GM06990 (cell line): ENCODE data around the gene IGLL5.

Source experiments
- DNase-seq: peaks from one replicate; pipeline ENCODE4 v3.0.0-alpha.2; 2011; ENCODE audit not compliant: insufficient read length; ENCODE audit errors: extremely low read depth
- H3K27me3 ChIP-seq: replicated peaks from 2 replicates; pipeline ENCODE4 v1.6.0; 2011; ENCODE audit warnings: low read length; ENCODE audit not compliant: control insufficient read depth, insufficient read depth
- H3K36me3 ChIP-seq: 2 replicates; pipeline ENCODE4 v1.5.1; 2011; ENCODE audit warnings: low read length; ENCODE audit not compliant: control insufficient read depth, insufficient read depth
- H3K4me3 ChIP-seq: replicated peaks from 2 replicates; pipeline ENCODE4 v1.5.1; 2011; ENCODE audit warnings: low read depth, mild to moderate bottlenecking, control low read depth, low read length
- TF ChIP-seq, protein P1 (sequence below): IDR thresholded peaks from 2 replicates; pipeline ENCODE4 v1.5.1; 2011; ENCODE audit warnings: low read length, control low read depth, mild to moderate bottlenecking, inconsistent platforms; ENCODE audit not compliant: insufficient read depth, poor library complexity, severe bottlenecking

IGLL5 gene

DNA sequence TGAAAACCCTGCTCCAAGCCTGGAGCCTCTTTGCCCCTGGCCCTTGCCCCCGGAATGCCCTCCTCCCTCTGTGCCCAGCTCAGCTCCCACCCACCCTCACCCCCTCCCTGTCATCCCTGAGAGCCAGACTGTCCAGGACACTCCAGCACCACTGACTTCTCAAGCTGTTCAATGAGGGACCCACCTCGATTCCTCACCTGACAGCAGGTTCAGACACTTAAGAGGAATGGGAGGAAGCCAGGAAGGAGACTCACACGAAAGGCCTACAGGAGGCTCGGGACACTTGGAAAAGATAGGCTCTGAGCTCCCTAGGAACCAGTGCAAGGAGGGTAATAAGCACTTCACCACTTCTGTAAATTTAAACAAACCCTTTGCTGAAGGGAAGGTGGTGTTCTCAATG is 35.8 kb downstream of the IGLL5 start:
- Histone ChIP-seq H3K36me3 (no peaks in the 10 kb centered on the region), H3K27me3 (no peaks in the 10 kb centered on the region), H3K4me3 (no peak overlapping the region)
- no peak for DNase-seq
- TF ChIP-seq, protein P1, sequence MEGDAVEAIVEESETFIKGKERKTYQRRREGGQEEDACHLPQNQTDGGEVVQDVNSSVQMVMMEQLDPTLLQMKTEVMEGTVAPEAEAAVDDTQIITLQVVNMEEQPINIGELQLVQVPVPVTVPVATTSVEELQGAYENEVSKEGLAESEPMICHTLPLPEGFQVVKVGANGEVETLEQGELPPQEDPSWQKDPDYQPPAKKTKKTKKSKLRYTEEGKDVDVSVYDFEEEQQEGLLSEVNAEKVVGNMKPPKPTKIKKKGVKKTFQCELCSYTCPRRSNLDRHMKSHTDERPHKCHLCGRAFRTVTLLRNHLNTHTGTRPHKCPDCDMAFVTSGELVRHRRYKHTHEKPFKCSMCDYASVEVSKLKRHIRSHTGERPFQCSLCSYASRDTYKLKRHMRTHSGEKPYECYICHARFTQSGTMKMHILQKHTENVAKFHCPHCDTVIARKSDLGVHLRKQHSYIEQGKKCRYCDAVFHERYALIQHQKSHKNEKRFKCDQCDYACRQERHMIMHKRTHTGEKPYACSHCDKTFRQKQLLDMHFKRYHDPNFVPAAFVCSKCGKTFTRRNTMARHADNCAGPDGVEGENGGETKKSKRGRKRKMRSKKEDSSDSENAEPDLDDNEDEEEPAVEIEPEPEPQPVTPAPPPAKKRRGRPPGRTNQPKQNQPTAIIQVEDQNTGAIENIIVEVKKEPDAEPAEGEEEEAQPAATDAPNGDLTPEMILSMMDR, result no peak

DNA sequence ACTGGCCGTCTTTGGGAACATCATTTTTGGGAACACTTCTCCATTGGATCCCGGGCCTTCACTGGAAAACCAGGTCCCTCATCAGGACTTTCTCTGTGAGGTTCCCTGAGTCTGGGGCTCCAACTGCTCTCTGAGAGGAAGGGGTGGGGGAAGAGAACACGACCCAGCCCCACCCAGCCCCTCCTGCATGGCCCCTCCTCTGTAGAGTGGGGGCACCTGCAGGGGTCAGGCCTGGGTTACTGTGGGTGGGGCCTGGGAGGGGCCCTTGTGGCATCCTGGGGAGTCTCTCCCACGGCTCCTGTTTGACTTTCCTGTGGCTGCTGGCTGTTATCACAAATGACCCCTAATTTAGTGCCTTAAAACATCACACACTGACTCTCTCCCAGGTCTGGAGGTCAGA is 36.3 kb downstream of the IGLL5 start:
- H3K27me3 ChIP-seq, result no peaks in the 10 kb centered on the region

DNA sequence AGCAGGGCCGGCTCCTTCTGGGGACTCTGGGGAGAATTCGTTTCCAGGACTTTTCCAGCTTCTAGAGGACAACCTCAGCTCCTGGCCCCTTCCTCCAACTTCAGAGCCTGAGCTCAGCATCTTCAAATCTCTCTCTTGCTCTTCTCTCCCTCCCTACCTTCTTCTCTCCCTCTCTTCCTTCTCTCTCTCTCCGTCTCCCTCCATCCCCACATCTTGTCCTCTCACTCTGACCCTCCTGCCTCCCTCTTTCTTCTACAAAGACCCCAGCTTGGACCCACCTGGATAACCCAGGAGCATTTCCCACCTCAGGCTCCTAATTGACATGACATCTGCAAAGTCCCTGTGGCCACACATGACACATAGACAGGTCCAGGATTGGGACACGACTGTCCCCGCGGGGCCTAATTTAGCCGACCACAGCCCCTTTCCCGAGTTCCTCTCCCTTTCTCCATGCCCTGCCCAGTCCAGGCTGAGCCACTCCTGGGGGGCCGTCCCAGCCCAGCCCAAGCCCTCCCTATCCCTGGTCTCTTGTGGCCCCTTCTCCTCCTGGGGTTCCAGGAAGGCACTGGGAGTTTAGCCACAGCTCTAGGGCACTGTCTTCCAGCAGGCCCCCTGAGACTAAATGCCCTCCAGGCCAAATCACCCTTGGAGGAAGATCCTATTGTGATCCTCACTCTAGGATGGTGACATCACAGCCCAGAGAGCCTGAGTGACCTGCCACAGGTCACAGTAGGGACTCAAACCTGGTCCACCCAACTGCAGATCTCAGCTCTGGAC is 36.9 kb downstream of the IGLL5 start:
- Histone ChIP-seq H3K36me3 (no peaks in the 10 kb centered on the region), H3K4me3 (no peak overlapping the region), H3K27me3 (no peaks in the 10 kb centered on the region)
- no peak for DNase-seq
- TF ChIP-seq, protein P1, result no peak

More for the DNA sequence above, 36.3 kb downstream of the IGLL5 start:
- no peak overlapping the region for H3K4me3 ChIP-seq
- TF ChIP-seq, protein P1, result no peak
- DNase-seq, result no peak
- no peaks in the 10 kb centered on the region for H3K36me3 ChIP-seq

DNA sequence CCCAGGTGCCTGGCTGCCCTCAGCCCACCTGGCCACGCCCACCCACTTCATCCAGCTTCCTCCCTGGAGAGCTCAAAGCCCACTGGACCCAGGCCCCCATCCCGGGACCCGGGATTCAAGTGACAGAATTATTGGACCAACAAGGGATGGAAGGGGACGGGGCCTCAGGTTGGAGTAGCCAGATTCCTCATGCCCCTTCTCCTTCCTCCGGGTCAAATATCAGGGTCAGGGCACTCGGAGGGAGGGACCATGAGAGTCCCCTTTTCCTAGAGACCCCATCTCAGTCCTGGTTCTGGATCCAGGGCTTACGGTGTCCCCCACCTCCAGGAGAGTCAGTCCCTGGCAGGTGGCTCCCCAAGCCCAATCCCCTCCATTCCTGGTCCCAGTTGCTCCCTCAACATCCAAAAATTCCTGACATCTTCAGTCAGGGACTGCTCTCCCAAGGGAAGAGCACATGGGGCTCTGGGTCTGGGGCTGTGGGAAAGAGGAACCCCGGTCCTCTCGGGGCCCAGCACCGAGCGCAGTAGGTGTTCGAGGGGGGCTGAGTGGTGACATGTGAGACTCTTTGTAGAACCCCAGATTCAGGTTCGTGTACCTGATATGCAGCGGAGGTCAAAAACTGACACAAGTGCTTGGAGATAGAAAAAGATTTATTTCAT is 37.7 kb downstream of the IGLL5 start:
- TF ChIP-seq, protein P1, result no peak
- Histone ChIP-seq H3K27me3 (no peaks in the 10 kb centered on the region), H3K4me3 (no peak overlapping the region), H3K36me3 (no peaks in the 10 kb centered on the region)
- no peak for DNase-seq

DNA sequence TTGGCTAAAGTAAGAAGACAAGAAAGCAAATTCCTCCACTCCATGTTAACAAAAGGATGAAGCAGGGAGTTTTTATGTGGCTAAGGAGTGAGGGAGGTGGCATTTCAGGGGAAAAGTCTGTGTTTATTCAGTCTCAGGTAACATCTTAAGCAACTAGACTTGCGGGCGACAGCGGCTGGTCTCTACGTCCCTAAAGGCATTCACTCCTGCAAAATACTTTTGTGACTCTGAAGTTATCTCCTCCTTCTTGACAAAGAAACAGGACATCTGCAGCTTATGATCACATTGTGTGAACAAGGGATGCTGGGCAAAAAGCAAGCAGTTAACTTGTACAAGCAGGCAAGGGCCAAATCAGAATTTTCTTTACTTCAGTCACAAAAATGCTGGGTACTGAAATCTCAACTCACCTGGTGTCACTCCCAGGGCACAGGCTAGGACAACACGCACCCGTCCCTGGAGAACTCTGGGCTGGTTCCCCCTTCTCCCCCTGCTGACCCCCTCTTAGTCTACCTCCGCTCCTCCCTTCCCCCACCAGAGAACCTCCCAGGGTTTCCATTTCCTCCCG is 38.3 kb downstream of the IGLL5 start:
- Histone ChIP-seq H3K4me3 (no peak overlapping the region), H3K27me3 (no peaks in the 10 kb centered on the region), H3K36me3 (no peaks in the 10 kb centered on the region)
- no peak for DNase-seq
- TF ChIP-seq, protein P1, result no peak
